Uterus (tissue), 4 donors: ENCODE results near the gene LSP1. TPM values are rescaled to one million over a fixed set of nuclear protein-coding genes. Genes with fewer than 3 reads are reported as not detected.

Experiments used
- DNase-seq, 2 donors: peaks; one replicate each; pipeline ENCODE4 v3.0.0-alpha.2; 2019 to 2020
- H3K27ac ChIP-seq, 2 donors: fragments of 200-600 bp; sonication (generic); 1 replicate in 1 of 2; 2 replicates in 1 of 2; pipeline ENCODE4 v1.5.1; 2016 to 2018
- H3K27me3 ChIP-seq, 2 donors: fragments of 200-600 bp; sonication (generic); one replicate each; pipeline ENCODE4 v1.5.1; 2018 to 2019; ENCODE audit warnings: control low read depth in 1 of 2
- H3K36me3 ChIP-seq, 2 donors: fragments of 200-600 bp; sonication (generic); one replicate each; pipeline ENCODE4 v1.5.1; 2019; ENCODE audit warnings: control low read depth in 1 of 2
- H3K4me1 ChIP-seq, 2 donors: fragments of 200-600 bp; sonication (generic); one replicate each; pipeline ENCODE4 v1.5.1; 2018 to 2019; ENCODE audit warnings: control low read depth in 1 of 2
- H3K4me3 ChIP-seq, 2 donors: fragments of 200-600 bp; sonication (generic); 1 replicate in 1 of 2; 2 replicates in 1 of 2; pipeline ENCODE4 v1.5.1; 2018 to 2019; ENCODE audit warnings: mild to moderate bottlenecking in 1 of 2
- H3K9me3 ChIP-seq, 2 donors: fragments of 200-600 bp; sonication (generic); one replicate each; pipeline ENCODE4 v1.5.1; 2019; ENCODE audit warnings: control low read depth in 1 of 2
- POLR2A ChIP-seq, 2 donors: fragments of 450-650 bp; IDR thresholded peaks; one replicate each; pipeline ENCODE4 v1.6.1; 2016; ENCODE audit warnings: antibody characterized with exemption in 2 of 2, mild to moderate bottlenecking in 1 of 2, moderate library complexity in 1 of 2
- intact Hi-C: fragments of 100-400 bp; cut with DNase I; formaldehyde crosslinking; loops from one replicate; pipeline ENCODE4 v1.15.1; 2023; ENCODE audit warnings: low total_unique reads
- total RNA-seq, 4 donors: library from RNA; depleted of rRNA in 3 of 4; stranded (reverse); fragments of >200 nt in 3 of 4; gene quantifications; one replicate each; pipeline versions ENCODE4 v1.1.0 to v1.2.4, GENCODE V29; 2014 to 2023
- TF ChIP-seq, protein P1 (sequence below), 4 experiments: fragments of 200-600 bp in 2 of 4; fragments of 450-650 bp in 2 of 4; sonication (generic) in 2 of 4; IDR thresholded peaks; one replicate each; pipeline ENCODE4 v1.5.1; 2016 to 2019; ENCODE audit warnings: antibody characterized with exemption in 4 of 4, mild to moderate bottlenecking in 2 of 4, moderate library complexity in 1 of 4
- donor health status: DM: yes; HTN: yes; CAD: no.

Gene LSP1
- total RNA-seq, 4 donors from 2014 or later = 11.2 to 112 (median 25.1) TPM

GRCh38 chr11:1868056-1868635, 15.3 kb downstream of the LSP1 start:
- intact Hi-C loops = no loop called here
- Histone ChIP-seq H3K27me3 (no peaks in the 10 kb centered on the region), H3K9me3 (no peaks in the 10 kb centered on the region), H3K4me3 (peak overlapping the region in 1 of 2 donors; percentile 30), H3K27ac (peak overlapping the region; percentile 77 to 89), H3K36me3 (no peaks in the 10 kb centered on the region), H3K4me1 (peaks cover 0 to 17% of the 10 kb centered on the region in 2 donors)
- no peak for DNase-seq
- TF ChIP-seq POLR2A (IDR thresholded peaks at IDR 0.05) = no peak
- TF ChIP-seq, protein P1, sequence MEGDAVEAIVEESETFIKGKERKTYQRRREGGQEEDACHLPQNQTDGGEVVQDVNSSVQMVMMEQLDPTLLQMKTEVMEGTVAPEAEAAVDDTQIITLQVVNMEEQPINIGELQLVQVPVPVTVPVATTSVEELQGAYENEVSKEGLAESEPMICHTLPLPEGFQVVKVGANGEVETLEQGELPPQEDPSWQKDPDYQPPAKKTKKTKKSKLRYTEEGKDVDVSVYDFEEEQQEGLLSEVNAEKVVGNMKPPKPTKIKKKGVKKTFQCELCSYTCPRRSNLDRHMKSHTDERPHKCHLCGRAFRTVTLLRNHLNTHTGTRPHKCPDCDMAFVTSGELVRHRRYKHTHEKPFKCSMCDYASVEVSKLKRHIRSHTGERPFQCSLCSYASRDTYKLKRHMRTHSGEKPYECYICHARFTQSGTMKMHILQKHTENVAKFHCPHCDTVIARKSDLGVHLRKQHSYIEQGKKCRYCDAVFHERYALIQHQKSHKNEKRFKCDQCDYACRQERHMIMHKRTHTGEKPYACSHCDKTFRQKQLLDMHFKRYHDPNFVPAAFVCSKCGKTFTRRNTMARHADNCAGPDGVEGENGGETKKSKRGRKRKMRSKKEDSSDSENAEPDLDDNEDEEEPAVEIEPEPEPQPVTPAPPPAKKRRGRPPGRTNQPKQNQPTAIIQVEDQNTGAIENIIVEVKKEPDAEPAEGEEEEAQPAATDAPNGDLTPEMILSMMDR (IDR thresholded peaks at IDR 0.05) = no peak

GRCh38 chr11:1868636-1869291, 15.9 kb downstream of the LSP1 start:
- no peak for DNase-seq
- intact Hi-C loops = no loop called here
- Histone ChIP-seq H3K36me3 (no peaks in the 10 kb centered on the region), H3K4me1 (peaks cover 0 to 17% of the 10 kb centered on the region in 2 donors), H3K27ac (peak overlapping the region; percentile 77 to 89), H3K27me3 (no peaks in the 10 kb centered on the region), H3K9me3 (no peaks in the 10 kb centered on the region), H3K4me3 (peak overlapping the region; percentile 21 to 30)
- no peak for TF ChIP-seq POLR2A (IDR thresholded peaks at IDR 0.05)
- TF ChIP-seq, protein P1 (IDR thresholded peaks at IDR 0.05) = no peak

- TF ChIP-seq, protein P1 (IDR thresholded peaks at IDR 0.05) = peak in 2 of 4 experiments; percentile 29 to 39
- TF ChIP-seq POLR2A (IDR thresholded peaks at IDR 0.05) = no peak
- Histone ChIP-seq H3K4me3 (peak overlapping the region; percentile 21 to 30), H3K27me3 (no peaks in the 10 kb centered on the region), H3K27ac (peak overlapping the region; percentile 77 to 89), H3K9me3 (no peaks in the 10 kb centered on the region), H3K4me1 (peaks cover 0 to 15% of the 10 kb centered on the region in 2 donors), H3K36me3 (no peaks in the 10 kb centered on the region)
- intact Hi-C loops = no loop called here
- peak; percentile 52 to 64 for DNase-seq
Measured at GRCh38 chr11:1869427-1870325, 16.8 kb downstream of the LSP1 start.

DNA sequence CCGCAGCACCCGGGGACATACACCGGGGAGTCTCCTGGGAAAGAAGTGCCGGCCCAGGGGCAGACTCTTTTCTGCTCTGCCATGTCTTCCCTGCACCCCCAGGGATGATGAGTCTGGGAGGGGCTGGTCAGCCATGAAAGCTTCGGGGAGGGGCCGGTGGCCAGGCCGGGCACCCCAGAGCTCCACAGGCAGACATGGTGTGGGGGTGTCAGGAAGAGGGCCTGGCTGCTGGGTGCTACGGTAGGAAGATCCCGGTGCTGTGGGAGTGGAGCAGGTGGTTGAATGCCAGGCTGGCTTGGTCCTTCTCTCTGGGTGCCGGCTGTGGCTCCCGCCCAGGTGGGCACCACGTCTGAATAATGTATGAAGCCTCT, 17.4 kb downstream of the LSP1 start:
- DNase-seq = no peak
- intact Hi-C loops = no loop called here
- H3K27me3 ChIP-seq = no peaks in the 10 kb centered on the region
- H3K4me1 ChIP-seq = peaks cover 0 to 11% of the 10 kb centered on the region in 2 donors
- H3K4me3 ChIP-seq = peak overlapping the region; percentile 21 to 30
- no peak for TF ChIP-seq POLR2A (IDR thresholded peaks at IDR 0.05)
- TF ChIP-seq, protein P1 (IDR thresholded peaks at IDR 0.05) = no peak
- H3K27ac ChIP-seq = peak overlapping the region; percentile 77 to 89
- no peaks in the 10 kb centered on the region for H3K9me3 ChIP-seq
- no peaks in the 10 kb centered on the region for H3K36me3 ChIP-seq
